Right lobe of liver (tissue), 6 donors: Measurements from ENCODE around the gene CLEC1B. TPM values are rescaled to one million over a fixed set of nuclear protein-coding genes. Genes with fewer than 3 reads are reported as not detected.
"Not testable (repeated sequence)": the region's sequence is repeated elsewhere in the genome, so short reads cannot be mapped to it uniquely, and the experiment has no call there.

Experiments used
- ATAC-seq, 4 donors: fragments of 200-7000 bp; cut with Tn5 transposase; one replicate each; pipeline ENCODE4 v1.9.1; 2020; ENCODE audit warnings: mild to moderate bottlenecking in 4 of 4, moderate library complexity in 4 of 4
- DNase-seq, 3 donors: peaks; one replicate each; pipeline ENCODE4 v3.0.0-alpha.2; 2020
- H3K27ac ChIP-seq, 3 donors: fragments of 200-600 bp; one replicate each; pipeline ENCODE4 v1.8.0; 2022
- H3K27me3 ChIP-seq, 2 donors: fragments of 200-600 bp; one replicate each; pipeline ENCODE4 v1.8.0; 2022
- H3K36me3 ChIP-seq, 4 donors: fragments of 200-600 bp; sonication (generic) in 1 of 4; one replicate each; pipeline versions ENCODE4 v1.5.1 to v1.8.0; 2017 to 2022; ENCODE audit warnings: control low read depth in 1 of 4
- H3K4me1 ChIP-seq, 4 donors: fragments of 200-600 bp; sonication (generic) in 1 of 4; one replicate each; pipeline versions ENCODE4 v1.5.1 to v1.8.0; 2017 to 2022; ENCODE audit warnings: control low read depth in 1 of 4
- H3K4me3 ChIP-seq, 3 donors: fragments of 200-600 bp; one replicate each; pipeline ENCODE4 v1.8.0; 2022
- H3K9me3 ChIP-seq, 4 donors: fragments of 200-600 bp; sonication (generic) in 1 of 4; one replicate each; pipeline versions ENCODE4 v1.5.1 to v1.8.0; 2017 to 2022; ENCODE audit warnings: control low read depth in 1 of 4
- POLR2A ChIP-seq: fragments of 450-650 bp; IDR thresholded peaks from one replicate; pipeline ENCODE4 v1.6.1; 2017; ENCODE audit warnings: antibody characterized with exemption, mild to moderate bottlenecking
- WGBS: methylation state at CpG from one replicate; pipeline ENCODE4 v1.1.6; 2018; ENCODE audit warnings: low coverage, low lambda C conversion rate; ENCODE audit not compliant: insufficient coverage; ENCODE audit errors: missing lambda C conversion rate; 5-methylcytosine and 5-hydroxymethylcytosine counted together
- intact Hi-C, 2 donors: fragments of 100-400 bp; cut with DNase I; formaldehyde crosslinking; loops; one replicate each; pipeline versions ENCODE4 v1.11.2 to v1.14.1; 2022
- total RNA-seq, 6 experiments: library from RNA; depleted of rRNA in 2 of 6; stranded (reverse); fragments of >200 nt in 2 of 6; fragmentation: NEBNext Ultra II Directional in 3 of 6; extraction: Animal tissue kit (Norgen Biotek cat#: 25700) in 3 of 6; gene quantifications; one replicate each; pipeline versions ENCODE4 v1.1.0 to v1.2.4, GENCODE V29; 2016 to 2023
- TF ChIP-seq, protein P1 (sequence below), 4 donors: fragments of 200-600 bp in 3 of 4; fragments of 450-650 bp in 1 of 4; IDR thresholded peaks; one replicate each; pipeline versions ENCODE4 v1.5.1 to v1.8.0; 2016 to 2022; ENCODE audit warnings: antibody characterized with exemption in 4 of 4, mild to moderate bottlenecking in 2 of 4
- donor health status: DM: no; HTN: yes; CAD: no.
- donor health status: DM: no; HTN: no; CAD: no.
- donor health status: DM: no; HTN: no; CAD: no.
- donor health status: DM: no; HTN: yes; CAD: no.
- donor health status: DM: no; HTN: yes; CAD: no.

CLEC1B gene
- total RNA-seq, 6 experiments from 2014 or later: 6.8 to 23.5 (median 9.7) TPM

DNA sequence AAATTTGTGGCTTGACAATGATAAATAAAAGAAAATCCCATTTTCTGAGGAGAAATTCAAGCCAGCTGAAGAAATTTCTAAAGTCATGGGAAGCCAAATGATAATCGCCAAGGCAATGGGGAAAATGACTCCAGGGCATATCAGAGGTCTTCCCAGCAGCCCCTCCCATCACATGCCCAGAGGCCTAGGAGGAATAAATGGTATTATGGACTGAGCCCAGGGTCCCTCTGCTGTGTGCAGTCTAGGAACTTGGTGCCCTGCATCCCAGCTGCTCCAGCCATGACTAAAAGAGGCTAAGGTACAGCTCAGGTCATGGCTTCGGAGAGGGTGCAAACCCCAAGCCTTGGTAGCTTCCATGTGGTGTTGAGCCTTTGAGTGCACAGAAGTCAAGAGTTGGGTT is 23.3 kb downstream of the CLEC1B start:
- H3K27me3 ChIP-seq: no peaks in the 10 kb centered on the region
- no peak overlapping the region for H3K4me3 ChIP-seq
- no peaks in the 10 kb centered on the region for H3K9me3 ChIP-seq
- DNase-seq (no peak), ATAC-seq (no peak)
- TF ChIP-seq, protein P1, sequence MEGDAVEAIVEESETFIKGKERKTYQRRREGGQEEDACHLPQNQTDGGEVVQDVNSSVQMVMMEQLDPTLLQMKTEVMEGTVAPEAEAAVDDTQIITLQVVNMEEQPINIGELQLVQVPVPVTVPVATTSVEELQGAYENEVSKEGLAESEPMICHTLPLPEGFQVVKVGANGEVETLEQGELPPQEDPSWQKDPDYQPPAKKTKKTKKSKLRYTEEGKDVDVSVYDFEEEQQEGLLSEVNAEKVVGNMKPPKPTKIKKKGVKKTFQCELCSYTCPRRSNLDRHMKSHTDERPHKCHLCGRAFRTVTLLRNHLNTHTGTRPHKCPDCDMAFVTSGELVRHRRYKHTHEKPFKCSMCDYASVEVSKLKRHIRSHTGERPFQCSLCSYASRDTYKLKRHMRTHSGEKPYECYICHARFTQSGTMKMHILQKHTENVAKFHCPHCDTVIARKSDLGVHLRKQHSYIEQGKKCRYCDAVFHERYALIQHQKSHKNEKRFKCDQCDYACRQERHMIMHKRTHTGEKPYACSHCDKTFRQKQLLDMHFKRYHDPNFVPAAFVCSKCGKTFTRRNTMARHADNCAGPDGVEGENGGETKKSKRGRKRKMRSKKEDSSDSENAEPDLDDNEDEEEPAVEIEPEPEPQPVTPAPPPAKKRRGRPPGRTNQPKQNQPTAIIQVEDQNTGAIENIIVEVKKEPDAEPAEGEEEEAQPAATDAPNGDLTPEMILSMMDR (IDR thresholded peaks at IDR 0.05): no peak
- no peak for TF ChIP-seq POLR2A
- H3K27ac ChIP-seq: no peak overlapping the region
- intact Hi-C loops: no loop called here
- no peaks in the 10 kb centered on the region for H3K4me1 ChIP-seq
- WGBS: 40% methylated on average over 1 of the region's 2 CpGs
- H3K36me3 ChIP-seq: no peaks in the 10 kb centered on the region

DNA sequence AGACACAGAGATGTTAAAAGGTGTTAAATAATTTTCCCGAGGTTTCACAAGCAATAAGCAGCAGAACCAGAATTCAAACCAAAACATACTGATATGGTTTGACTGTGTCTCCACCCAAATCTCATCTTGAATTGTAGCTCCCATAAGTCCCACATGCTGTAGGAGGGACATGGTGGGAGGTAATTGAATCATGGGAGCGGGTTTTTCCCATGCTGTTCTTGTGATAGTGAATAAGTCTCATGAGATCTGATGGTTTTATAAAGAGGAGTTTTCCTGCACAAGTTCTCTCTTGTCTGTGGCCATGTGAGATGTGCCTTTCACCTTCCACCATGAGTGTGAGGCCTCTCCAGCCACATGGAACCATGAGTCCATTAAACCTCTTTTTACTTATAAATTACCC is 24.2 kb downstream of the CLEC1B start:
- H3K9me3 ChIP-seq, H3K4me1 ChIP-seq, H3K27me3 ChIP-seq, H3K27ac ChIP-seq, H3K36me3 ChIP-seq, ATAC-seq, DNase-seq, H3K4me3 ChIP-seq, intact Hi-C loops: not testable (repeated sequence)
- WGBS: 68% methylated on average over 2 of the region's 2 CpGs

DNA sequence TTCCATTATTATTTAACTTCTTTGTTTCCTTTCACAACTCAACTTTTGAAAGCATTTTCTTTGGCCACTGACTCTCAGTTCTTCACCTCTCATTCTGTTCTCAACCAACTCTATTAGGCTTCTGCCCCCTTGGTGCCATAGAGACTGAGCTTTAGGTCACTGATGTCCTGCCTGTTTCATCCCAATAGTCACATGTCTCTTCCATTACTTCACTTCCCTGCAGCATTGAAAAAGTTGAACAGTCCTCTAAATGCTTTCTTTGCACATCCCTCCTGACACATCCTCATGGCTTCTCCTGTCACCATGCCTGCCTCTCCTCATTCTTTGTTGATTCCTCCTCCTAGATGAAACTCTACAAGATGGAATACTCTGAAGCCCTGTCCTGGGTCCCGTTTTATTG is 25.0 kb downstream of the CLEC1B start:
- no peak for TF ChIP-seq POLR2A
- TF ChIP-seq, protein P1 (IDR thresholded peaks at IDR 0.05): no peak
- DNase-seq (no peak), ATAC-seq (peak in 2 of 4 donors; percentile 28 to 32)
- H3K36me3 ChIP-seq: no peaks in the 10 kb centered on the region
- no peaks in the 10 kb centered on the region for H3K9me3 ChIP-seq
- H3K4me1 ChIP-seq: no peaks in the 10 kb centered on the region
- H3K4me3 ChIP-seq: no peak overlapping the region
- H3K27me3 ChIP-seq: no peaks in the 10 kb centered on the region
- no peak overlapping the region for H3K27ac ChIP-seq
- intact Hi-C loops: no loop called here
- 27% methylated on average over 1 of the region's 1 CpG for WGBS

DNA sequence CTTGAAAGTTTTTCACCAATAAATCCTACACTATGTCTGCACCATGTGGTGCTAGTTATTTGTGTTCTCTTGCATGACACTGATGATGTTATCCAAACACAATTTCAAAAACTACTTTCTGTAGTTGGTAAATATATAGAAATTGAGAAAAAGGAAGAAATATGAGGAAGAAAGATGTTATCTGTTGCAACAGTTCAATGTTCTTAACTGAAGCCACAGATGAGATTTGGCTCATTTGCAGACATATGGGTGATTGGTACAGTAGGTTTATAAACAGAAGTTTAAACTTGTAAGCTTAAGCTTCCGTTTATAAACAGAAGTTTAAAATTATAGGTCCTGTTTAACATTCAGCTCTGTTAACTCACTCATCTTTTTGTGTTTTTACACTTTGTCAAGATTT is 27.7 kb downstream of the CLEC1B start, which contains the start of gene CLEC12A:
Gene CLEC12A (plus strand): TSS at position 229 of the 400 bp plus-strand sequence. CDS start 188 bp downstream, outside the sequence.
- no peak within 1 kb of the TSS for H3K4me3 ChIP-seq
- H3K4me1 ChIP-seq: no peaks in the 10 kb centered on the region
- intact Hi-C loops: no loop called here
- no peaks in the 10 kb centered on the region for H3K36me3 ChIP-seq
- 50% methylated on average over 1 of the region's 1 CpG for WGBS
- H3K27me3 ChIP-seq: no peaks in the 10 kb centered on the region
- no peaks in the 10 kb centered on the region for H3K9me3 ChIP-seq
- ATAC-seq: peak in 1 of 4 donors; percentile 44
- no peak for DNase-seq
- TF ChIP-seq, protein P1 (IDR thresholded peaks at IDR 0.05): no peak
- TF ChIP-seq POLR2A: no peak
- no peak within 1 kb of the TSS for H3K27ac ChIP-seq

DNA sequence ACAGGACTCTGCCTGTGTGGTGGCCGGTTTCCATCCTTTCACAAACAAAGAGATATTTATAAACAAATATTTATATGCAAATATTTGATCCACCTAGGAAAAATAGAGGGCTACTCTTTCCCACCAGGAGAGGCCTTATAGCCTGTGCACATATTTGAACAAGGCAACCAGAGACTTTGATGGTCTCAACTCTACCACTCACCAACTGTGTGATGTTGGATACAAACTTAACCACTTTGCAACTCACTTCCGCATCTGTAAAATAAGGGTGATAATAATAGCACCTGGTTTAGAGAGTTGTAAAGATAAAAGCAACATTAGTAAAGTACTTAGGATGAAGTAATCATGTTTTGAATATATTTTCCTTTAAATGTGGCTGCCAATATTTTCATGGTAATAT is 29.2 kb downstream of the CLEC1B start:
- H3K27ac ChIP-seq: no peak overlapping the region
- no peaks in the 10 kb centered on the region for H3K9me3 ChIP-seq
- no peaks in the 10 kb centered on the region for H3K27me3 ChIP-seq
- 76% methylated on average over 2 of the region's 2 CpGs for WGBS
- no peak overlapping the region for H3K4me3 ChIP-seq
- no peaks in the 10 kb centered on the region for H3K4me1 ChIP-seq
- intact Hi-C loops: no loop called here
- H3K36me3 ChIP-seq: no peaks in the 10 kb centered on the region
- TF ChIP-seq POLR2A: no peak
- TF ChIP-seq, protein P1 (IDR thresholded peaks at IDR 0.05): no peak
- DNase-seq (no peak), ATAC-seq (no peak)
